GM13977 (cell line): ENCODE data around the gene PLET1.

ENCODE experiments used
- DNase-seq: peaks from one replicate; pipeline ENCODE4 v3.0.0; 2012; ENCODE audit warnings: low spot score
- CTCF ChIP-seq: IDR thresholded peaks from 2 replicates; pipeline ENCODE4 v1.5.1; 2012; ENCODE audit warnings: mild to moderate bottlenecking, control low read depth; ENCODE audit not compliant: insufficient read depth; ENCODE audit errors: extremely low read depth, missing control alignments
- in situ Hi-C: fragments of 300-500 bp; cut with MboI; formaldehyde crosslinking; loops from one replicate; pipeline ENCODE4 v1.12.0; 2022; ENCODE audit warnings: low sequenced_read_pairs, low pct_unique_long_range_greater_than_20kb, mixed read lengths, inconsistent platforms; ENCODE audit not compliant: unreplicated experiment

The PLET1 gene

GRCh38 chr11:112293614-112294013 lies 33.0 kb upstream of the PLET1 start:
- in situ Hi-C loops = loop anchor here (25.0 kb wide), 1 partner anchor 994 kb away; no protein-coding TSS in a partner anchor
- no peak for DNase-seq
- no peak for TF ChIP-seq CTCF

- in situ Hi-C loops = loop anchor here (25.0 kb wide), 1 partner anchor 994 kb away; no protein-coding TSS in a partner anchor
- no peak for TF ChIP-seq CTCF
- no peak for DNase-seq
Measured at GRCh38 chr11:112292785-112293407, 32.2 kb upstream of the PLET1 start.

- no peak for TF ChIP-seq CTCF
- in situ Hi-C loops = loop anchor here (25.0 kb wide), 1 partner anchor 995 kb away; no protein-coding TSS in a partner anchor
- DNase-seq = no peak
Measured at GRCh38 chr11:112292188-112292587, 31.5 kb upstream of the PLET1 start.

GRCh38 chr11:112291191-112291590 lies 30.5 kb upstream of the PLET1 start:
- DNase-seq = no peak
- in situ Hi-C loops = loop anchor here (25.0 kb wide), 1 partner anchor 996 kb away; no protein-coding TSS in a partner anchor
- TF ChIP-seq CTCF = no peak

GRCh38 chr11:112290493-112290850 lies 29.8 kb upstream of the PLET1 start:
- TF ChIP-seq CTCF = no peak
- in situ Hi-C loops = loop anchor here (25.0 kb wide), 1 partner anchor 997 kb away; no protein-coding TSS in a partner anchor
- no peak for DNase-seq

GRCh38 chr11:112289588-112290492 lies 29.2 kb upstream of the PLET1 start:
- TF ChIP-seq CTCF = peak; percentile 95
- DNase-seq = peak; percentile 90
- in situ Hi-C loops = loop anchor here (10.0 to 25.0 kb wide), 2 partner anchors 295 to 997 kb away; no protein-coding TSS in a partner anchor
